GM18868 (cell line): ENCODE results near the gene HOXB3.

Experiments
- ATAC-seq: cut with Tn5 transposase; IDR thresholded peaks from one replicate; pipeline ENCODE4 v1.9.1; 2021; ENCODE audit warnings: mild to moderate bottlenecking, moderate library complexity; ENCODE audit not compliant: unreplicated experiment

HOXB3 gene

GRCh38 chr17:48613862-48614694 is 24.0 kb upstream of the HOXB3 start:
- ATAC-seq: no peak

GRCh38 chr17:48612854-48613691 is 23.0 kb upstream of the HOXB3 start:
- no peak for ATAC-seq

- ATAC-seq: no peak
Observed at GRCh38 chr17:48612456-48612853, 22.4 kb upstream of the HOXB3 start.

- no peak for ATAC-seq
Observed at GRCh38 chr17:48611681-48612455, 21.8 kb upstream of the HOXB3 start.

- ATAC-seq: no peak
Observed at GRCh38 chr17:48611213-48611612, 21.2 kb upstream of the HOXB3 start.

GRCh38 chr17:48610282-48611211 is 20.5 kb upstream of the HOXB3 start, which contains the start of gene HOXB7:
TSS of gene HOXB7 (minus strand) at chr17:48611017. CDS start at chr17:48610918, 99 bp downstream.
- ATAC-seq: no peak

GRCh38 chr17:48609759-48610281 is 19.8 kb upstream of the HOXB3 start:
- ATAC-seq: no peak

- ATAC-seq: no peak
Observed at GRCh38 chr17:48609033-48609432, 19.0 kb upstream of the HOXB3 start.

- ATAC-seq: no peak
Observed at GRCh38 chr17:48608494-48608834, 18.4 kb upstream of the HOXB3 start.

- no peak for ATAC-seq
Observed at GRCh38 chr17:48606892-48607614, 17.0 kb upstream of the HOXB3 start.

GRCh38 chr17:48605991-48606891 is 16.2 kb upstream of the HOXB3 start:
- no peak for ATAC-seq

GRCh38 chr17:48605409-48605919 is 15.4 kb upstream of the HOXB3 start:
- no peak for ATAC-seq

- no peak for ATAC-seq
Observed at GRCh38 chr17:48604770-48605329, 14.8 kb upstream of the HOXB3 start, which contains the start of gene HOXB6. TSS of gene HOXB6 (minus strand) at chr17:48604986. CDS start at chr17:48598150, 6,836 bp downstream.

GRCh38 chr17:48603959-48604769 is 14.1 kb upstream of the HOXB3 start:
- no peak for ATAC-seq

GRCh38 chr17:48601539-48602425 is 11.7 kb upstream of the HOXB3 start:
- no peak for ATAC-seq

GRCh38 chr17:48601207-48601538 is 11.1 kb upstream of the HOXB3 start:
- ATAC-seq: no peak
